Peyer's patch (tissue), 4 donors: ENCODE measurements around the gene GPR142. TPM values are rescaled to one million over a fixed set of nuclear protein-coding genes. Genes with fewer than 3 reads are reported as not detected.

Source experiments
- DNase-seq, 3 donors: peaks; one replicate each; pipeline ENCODE4 v3.0.0-alpha.2; 2017 to 2019
- H3K27ac ChIP-seq, 4 donors: fragments of 200-600 bp; sonication (generic); one replicate each; pipeline ENCODE4 v1.5.1; 2016 to 2019
- H3K27me3 ChIP-seq, 2 donors: fragments of 200-600 bp; sonication (generic); one replicate each; pipeline ENCODE4 v1.5.1; 2019
- H3K36me3 ChIP-seq, 3 donors: fragments of 200-600 bp; sonication (generic); one replicate each; pipeline ENCODE4 v1.5.1; 2016 to 2019
- H3K4me1 ChIP-seq, 4 donors: fragments of 200-600 bp; sonication (generic); one replicate each; pipeline ENCODE4 v1.5.1; 2016 to 2019
- H3K4me3 ChIP-seq, 4 donors: fragments of 200-600 bp; sonication (generic); 1 replicate in 3 of 4; 2 replicates in 1 of 4; pipeline ENCODE4 v1.5.1; 2016 to 2019; ENCODE audit warnings: mild to moderate bottlenecking in 1 of 4
- H3K9me3 ChIP-seq, 4 donors: fragments of 200-600 bp; sonication (generic); one replicate each; pipeline ENCODE4 v1.5.1; 2016 to 2019; ENCODE audit warnings: mild to moderate bottlenecking in 1 of 4
- POLR2A ChIP-seq, 2 donors: fragments of 450-650 bp; IDR thresholded peaks; one replicate each; pipeline ENCODE4 v1.5.1; 2017; ENCODE audit warnings: antibody characterized with exemption in 2 of 2, mild to moderate bottlenecking in 2 of 2, moderate library complexity in 2 of 2
- total RNA-seq, 4 donors: library from RNA; depleted of rRNA; stranded (reverse); fragments of >200 nt; gene quantifications; one replicate each; pipeline ENCODE4 v1.1.0, GENCODE V29; 2016
- TF ChIP-seq, protein P1 (sequence below), 6 experiments: fragments of 450-650 bp in 4 of 6; fragments of 200-600 bp in 2 of 6; sonication (generic) in 1 of 6; IDR thresholded peaks; one replicate each; pipeline ENCODE4 v1.5.1; 2017 to 2019; ENCODE audit warnings: antibody characterized with exemption in 6 of 6, mild to moderate bottlenecking in 3 of 6, moderate library complexity in 1 of 6

Gene GPR142
- total RNA-seq, 4 donors from 2014 or later, result 0.53 to 1.1 (median 0.85) TPM; not detected in 1

DNA sequence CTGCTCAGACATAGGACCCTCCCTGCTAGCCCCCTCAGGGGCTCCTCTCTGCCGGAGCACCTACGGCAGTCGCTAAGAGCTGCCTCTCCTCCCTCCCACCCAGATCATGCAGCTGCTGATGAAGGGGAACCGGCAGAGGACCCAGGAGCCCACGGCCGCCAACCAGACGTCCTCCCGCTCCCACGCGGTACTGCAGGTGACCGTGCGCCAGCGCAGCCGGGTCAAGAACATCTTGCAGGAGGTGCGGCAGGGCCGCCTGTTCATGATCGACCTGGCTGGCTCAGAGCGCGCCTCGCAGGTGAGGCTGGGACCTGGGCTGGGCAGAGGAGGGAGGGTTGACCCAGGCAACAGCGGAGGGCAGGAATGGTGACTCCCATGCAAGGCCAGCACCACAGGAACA, 22.6 kb upstream of the GPR142 start:
- DNase-seq, result no peak
- Histone ChIP-seq H3K27me3 (no peaks in the 10 kb centered on the region), H3K27ac (no peak overlapping the region), H3K36me3 (no peaks in the 10 kb centered on the region), H3K9me3 (no peaks in the 10 kb centered on the region), H3K4me1 (no peaks in the 10 kb centered on the region), H3K4me3 (no peak overlapping the region)
- TF ChIP-seq, protein P1, sequence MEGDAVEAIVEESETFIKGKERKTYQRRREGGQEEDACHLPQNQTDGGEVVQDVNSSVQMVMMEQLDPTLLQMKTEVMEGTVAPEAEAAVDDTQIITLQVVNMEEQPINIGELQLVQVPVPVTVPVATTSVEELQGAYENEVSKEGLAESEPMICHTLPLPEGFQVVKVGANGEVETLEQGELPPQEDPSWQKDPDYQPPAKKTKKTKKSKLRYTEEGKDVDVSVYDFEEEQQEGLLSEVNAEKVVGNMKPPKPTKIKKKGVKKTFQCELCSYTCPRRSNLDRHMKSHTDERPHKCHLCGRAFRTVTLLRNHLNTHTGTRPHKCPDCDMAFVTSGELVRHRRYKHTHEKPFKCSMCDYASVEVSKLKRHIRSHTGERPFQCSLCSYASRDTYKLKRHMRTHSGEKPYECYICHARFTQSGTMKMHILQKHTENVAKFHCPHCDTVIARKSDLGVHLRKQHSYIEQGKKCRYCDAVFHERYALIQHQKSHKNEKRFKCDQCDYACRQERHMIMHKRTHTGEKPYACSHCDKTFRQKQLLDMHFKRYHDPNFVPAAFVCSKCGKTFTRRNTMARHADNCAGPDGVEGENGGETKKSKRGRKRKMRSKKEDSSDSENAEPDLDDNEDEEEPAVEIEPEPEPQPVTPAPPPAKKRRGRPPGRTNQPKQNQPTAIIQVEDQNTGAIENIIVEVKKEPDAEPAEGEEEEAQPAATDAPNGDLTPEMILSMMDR (IDR thresholded peaks at IDR 0.05), result no peak
- TF ChIP-seq POLR2A (IDR thresholded peaks at IDR 0.05), result no peak

DNA sequence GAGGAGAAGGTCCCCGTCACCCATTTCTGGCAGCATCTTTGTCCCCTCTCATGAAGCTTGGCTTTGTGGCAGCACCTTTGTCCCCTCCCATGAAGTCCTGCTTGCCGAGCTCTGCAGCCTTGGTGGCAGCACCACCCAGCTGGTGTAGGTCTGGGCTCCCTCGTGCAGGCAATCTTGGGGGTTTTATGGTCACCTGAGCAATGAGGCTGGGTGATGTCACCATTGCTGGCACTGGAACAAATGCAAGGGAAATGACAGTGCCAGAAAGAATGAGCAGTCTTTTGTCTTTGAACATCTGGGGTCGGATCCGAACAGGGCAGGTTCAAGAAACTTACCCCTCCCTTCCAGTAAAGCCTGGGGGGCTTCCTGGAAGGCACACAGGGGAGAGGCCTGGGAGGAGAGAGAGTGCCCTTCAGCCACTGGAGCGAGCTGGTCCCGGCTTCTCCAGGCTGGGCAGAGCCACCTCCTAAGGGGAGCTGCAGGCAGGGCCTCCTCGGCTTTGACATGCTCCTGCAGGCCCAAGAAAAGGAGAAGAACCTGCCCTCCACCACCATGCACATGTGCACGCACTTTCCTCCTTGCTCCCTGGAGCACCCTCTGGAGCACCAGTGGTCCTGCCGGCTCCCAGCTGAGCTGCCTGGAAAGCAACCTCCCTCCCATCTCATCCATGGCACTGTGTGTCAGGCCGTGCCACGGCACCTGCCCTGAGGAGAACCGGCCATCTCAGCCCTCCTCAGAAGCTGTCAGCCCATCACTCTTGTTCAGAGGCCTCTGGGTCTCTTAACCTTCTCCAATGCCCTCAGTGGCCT, 21.7 kb upstream of the GPR142 start:
- no peak overlapping the region for H3K4me3 ChIP-seq
- H3K4me1 ChIP-seq, result no peaks in the 10 kb centered on the region
- H3K9me3 ChIP-seq, result no peaks in the 10 kb centered on the region
- no peaks in the 10 kb centered on the region for H3K27me3 ChIP-seq
- no peak for DNase-seq
- no peak overlapping the region for H3K27ac ChIP-seq
- no peaks in the 10 kb centered on the region for H3K36me3 ChIP-seq
- TF ChIP-seq, protein P1 (IDR thresholded peaks at IDR 0.05), result no peak
- no peak for TF ChIP-seq POLR2A (IDR thresholded peaks at IDR 0.05)

DNA sequence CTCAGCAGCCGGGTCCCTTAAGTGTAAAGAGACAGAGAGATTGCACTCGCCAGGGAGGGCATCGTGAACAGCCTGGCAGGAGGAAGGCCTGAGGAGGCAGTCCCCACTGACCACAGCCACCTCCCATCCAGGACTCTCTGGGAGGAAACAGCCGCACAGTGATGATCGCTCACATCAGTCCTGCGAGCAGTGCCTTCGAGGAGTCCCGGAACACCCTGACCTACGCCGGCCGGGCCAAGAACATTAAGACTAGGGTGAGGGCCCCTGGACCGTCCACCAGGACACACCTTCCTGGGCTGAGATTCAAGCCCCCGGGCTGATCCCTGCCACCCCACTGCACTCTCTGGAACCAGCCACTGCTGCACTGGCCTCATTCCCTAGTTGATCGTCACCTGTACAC, 19.7 kb upstream of the GPR142 start:
- Histone ChIP-seq H3K27ac (no peak overlapping the region), H3K4me1 (no peaks in the 10 kb centered on the region), H3K27me3 (peaks cover 0 to 3% of the 10 kb centered on the region in 2 donors), H3K4me3 (no peak overlapping the region), H3K9me3 (no peaks in the 10 kb centered on the region), H3K36me3 (no peaks in the 10 kb centered on the region)
- no peak for DNase-seq
- TF ChIP-seq, protein P1 (IDR thresholded peaks at IDR 0.05), result no peak
- TF ChIP-seq POLR2A (IDR thresholded peaks at IDR 0.05), result no peak

DNA sequence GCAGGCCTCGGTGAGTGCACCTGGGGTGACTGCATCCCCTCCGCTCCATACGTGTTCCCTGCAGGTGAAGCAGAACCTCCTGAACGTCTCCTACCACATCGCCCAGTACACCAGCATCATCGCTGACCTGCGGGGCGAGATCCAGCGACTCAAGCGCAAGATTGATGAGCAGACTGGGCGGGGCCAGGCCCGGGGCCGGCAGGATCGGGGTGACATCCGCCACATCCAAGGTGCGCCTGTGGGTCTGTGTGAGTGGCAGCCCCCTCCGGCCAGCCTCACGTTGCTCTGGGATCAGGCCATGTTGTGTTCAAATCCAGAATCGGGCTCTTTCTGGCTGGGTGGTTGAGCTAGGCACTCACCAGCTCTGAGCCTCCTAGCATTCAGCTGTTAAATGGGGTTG, 18.2 kb upstream of the GPR142 start:
- no peaks in the 10 kb centered on the region for H3K4me1 ChIP-seq
- H3K27me3 ChIP-seq, result peaks cover 0 to 3% of the 10 kb centered on the region in 2 donors
- no peak overlapping the region for H3K4me3 ChIP-seq
- TF ChIP-seq, protein P1 (IDR thresholded peaks at IDR 0.05), result no peak
- no peak for TF ChIP-seq POLR2A (IDR thresholded peaks at IDR 0.05)
- no peak for DNase-seq
- no peaks in the 10 kb centered on the region for H3K36me3 ChIP-seq
- H3K9me3 ChIP-seq, result no peaks in the 10 kb centered on the region
- H3K27ac ChIP-seq, result no peak overlapping the region

- no peak overlapping the region for H3K4me3 ChIP-seq
- TF ChIP-seq POLR2A (IDR thresholded peaks at IDR 0.05), result no peak
- TF ChIP-seq, protein P1 (IDR thresholded peaks at IDR 0.05), result no peak
- H3K27me3 ChIP-seq, result peaks cover 0 to 3% of the 10 kb centered on the region in 2 donors
- no peaks in the 10 kb centered on the region for H3K9me3 ChIP-seq
- H3K4me1 ChIP-seq, result no peaks in the 10 kb centered on the region
- DNase-seq, result no peak
- H3K36me3 ChIP-seq, result no peaks in the 10 kb centered on the region
- H3K27ac ChIP-seq, result no peak overlapping the region
Observed at GRCh38 chr17:74350486-74350885, 16.8 kb upstream of the GPR142 start.
